Esophagus muscularis mucosa (tissue), 4 donors: ENCODE results near the gene SLC23A2. TPM values are rescaled to one million over a fixed set of nuclear protein-coding genes. Genes with fewer than 3 reads are reported as not detected.
"Not testable (repeated sequence)": the region's sequence is repeated elsewhere in the genome, so short reads cannot be mapped to it uniquely, and the experiment has no call there.

Source experiments
- DNase-seq: peaks from one replicate; pipeline ENCODE4 v3.0.0-alpha.2; 2017; ENCODE audit errors: extremely low spot score
- H3K27ac ChIP-seq, 4 donors: fragments of 200-600 bp; sonication (generic); replicated peaks in 1 of 4; 1 replicate in 3 of 4; 2 replicates in 1 of 4; pipeline ENCODE4 v1.5.1; 2016 to 2019; ENCODE audit warnings: mild to moderate bottlenecking in 1 of 4
- H3K27me3 ChIP-seq, 4 donors: fragments of 200-600 bp; sonication (generic); one replicate each; pipeline versions ENCODE4 v1.5.1 to v1.6.0; 2016 to 2019
- H3K36me3 ChIP-seq, 4 donors: fragments of 200-600 bp; sonication (generic); one replicate each; pipeline ENCODE4 v1.5.1; 2016 to 2019
- H3K4me1 ChIP-seq, 4 donors: fragments of 200-600 bp; sonication (generic); one replicate each; pipeline ENCODE4 v1.5.1; 2016 to 2019
- H3K4me3 ChIP-seq, 4 donors: fragments of 200-600 bp; sonication (generic); 1 replicate in 2 of 4; 2 replicates in 2 of 4; pipeline ENCODE4 v1.5.1; 2016 to 2019; ENCODE audit warnings: mild to moderate bottlenecking in 4 of 4, moderate library complexity in 1 of 4
- H3K9me3 ChIP-seq, 4 donors: fragments of 200-600 bp; sonication (generic); 1 replicate in 3 of 4; 2 replicates in 1 of 4; pipeline ENCODE4 v1.5.1; 2016 to 2019
- EP300 ChIP-seq: sonication (generic); formaldehyde crosslinking; IDR thresholded peaks from one replicate; pipeline ENCODE4 v1.6.1; 2017; ENCODE audit warnings: antibody characterized with exemption
- POLR2A ChIP-seq: fragments of 450-650 bp; IDR thresholded peaks from one replicate; pipeline ENCODE4 v1.6.1; 2017; ENCODE audit warnings: antibody characterized with exemption, moderate library complexity, mild to moderate bottlenecking, low read depth
- POLR2AphosphoS5 ChIP-seq, 2 donors: sonication (generic); formaldehyde crosslinking; IDR thresholded peaks; one replicate each; pipeline ENCODE4 v1.6.1; 2017; ENCODE audit warnings: antibody characterized with exemption in 2 of 2
- WGBS: methylation state at CpG from one replicate; pipeline ENCODE4 v1.1.5; 2018; 5-methylcytosine and 5-hydroxymethylcytosine counted together
- intact Hi-C: fragments of 100-400 bp; cut with DNase I; formaldehyde crosslinking; loops from one replicate; pipeline ENCODE4 v1.15.1; 2023
- total RNA-seq, 4 donors: library from RNA; depleted of rRNA; stranded (reverse); fragments of >200 nt; gene quantifications; one replicate each; pipeline versions ENCODE4 v1.1.0 to v1.2.1, GENCODE V29; 2016
- TF ChIP-seq, protein P1 (sequence below), 3 experiments: fragments of 200-600 bp in 2 of 3; fragments of 450-650 bp in 1 of 3; sonication (generic) in 2 of 3; IDR thresholded peaks; one replicate each; pipeline ENCODE4 v1.5.1; 2017 to 2019; ENCODE audit warnings: antibody characterized with exemption in 3 of 3, mild to moderate bottlenecking in 2 of 3, moderate library complexity in 1 of 3

The SLC23A2 gene
- total RNA-seq, 4 donors from 2014 or later, result 8.7 to 16.0 (median 12.2) TPM

- no peak overlapping the region for H3K4me3 ChIP-seq
- peaks cover 0 to 11% (median under 1%) of the 10 kb centered on the region in 4 donors for H3K4me1 ChIP-seq
- H3K27ac ChIP-seq, result no peak overlapping the region
- H3K36me3 ChIP-seq, result no peaks in the 10 kb centered on the region
- 91% methylated on average over 3 of the region's 3 CpGs for WGBS
- no peak for TF ChIP-seq POLR2AphosphoS5 (IDR thresholded peaks at IDR 0.05)
- TF ChIP-seq, protein P1, sequence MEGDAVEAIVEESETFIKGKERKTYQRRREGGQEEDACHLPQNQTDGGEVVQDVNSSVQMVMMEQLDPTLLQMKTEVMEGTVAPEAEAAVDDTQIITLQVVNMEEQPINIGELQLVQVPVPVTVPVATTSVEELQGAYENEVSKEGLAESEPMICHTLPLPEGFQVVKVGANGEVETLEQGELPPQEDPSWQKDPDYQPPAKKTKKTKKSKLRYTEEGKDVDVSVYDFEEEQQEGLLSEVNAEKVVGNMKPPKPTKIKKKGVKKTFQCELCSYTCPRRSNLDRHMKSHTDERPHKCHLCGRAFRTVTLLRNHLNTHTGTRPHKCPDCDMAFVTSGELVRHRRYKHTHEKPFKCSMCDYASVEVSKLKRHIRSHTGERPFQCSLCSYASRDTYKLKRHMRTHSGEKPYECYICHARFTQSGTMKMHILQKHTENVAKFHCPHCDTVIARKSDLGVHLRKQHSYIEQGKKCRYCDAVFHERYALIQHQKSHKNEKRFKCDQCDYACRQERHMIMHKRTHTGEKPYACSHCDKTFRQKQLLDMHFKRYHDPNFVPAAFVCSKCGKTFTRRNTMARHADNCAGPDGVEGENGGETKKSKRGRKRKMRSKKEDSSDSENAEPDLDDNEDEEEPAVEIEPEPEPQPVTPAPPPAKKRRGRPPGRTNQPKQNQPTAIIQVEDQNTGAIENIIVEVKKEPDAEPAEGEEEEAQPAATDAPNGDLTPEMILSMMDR (IDR thresholded peaks at IDR 0.05), result no peak
- TF ChIP-seq EP300, result no peak
- no peak for TF ChIP-seq POLR2A
- no peaks in the 10 kb centered on the region for H3K27me3 ChIP-seq
- intact Hi-C loops, result no loop called here
- DNase-seq, result no peak
- no peaks in the 10 kb centered on the region for H3K9me3 ChIP-seq
Observed at GRCh38 chr20:4985658-4986057, 15.7 kb downstream of the SLC23A2 start.

GRCh38 chr20:4982281-4982680 is 19.0 kb downstream of the SLC23A2 start:
- no peak overlapping the region for H3K4me3 ChIP-seq
- H3K36me3 ChIP-seq, result no peaks in the 10 kb centered on the region
- DNase-seq, result no peak
- WGBS, result 96% methylated on average over 4 of the region's 4 CpGs
- no peak overlapping the region for H3K27ac ChIP-seq
- intact Hi-C loops, result no loop called here
- no peaks in the 10 kb centered on the region for H3K9me3 ChIP-seq
- no peaks in the 10 kb centered on the region for H3K27me3 ChIP-seq
- H3K4me1 ChIP-seq, result peaks cover 6 to 37% (median 23%) of the 10 kb centered on the region in 4 donors
- TF ChIP-seq POLR2AphosphoS5 (IDR thresholded peaks at IDR 0.05) (no peak), POLR2A (no peak), EP300 (no peak)
- TF ChIP-seq, protein P1 (IDR thresholded peaks at IDR 0.05), result no peak

GRCh38 chr20:4979841-4980410 is 21.4 kb downstream of the SLC23A2 start:
- Histone ChIP-seq H3K9me3 (no peaks in the 10 kb centered on the region), H3K4me3 (no peak overlapping the region), H3K27ac (no peak overlapping the region), H3K4me1 (peaks cover 6 to 31% (median 23%) of the 10 kb centered on the region in 4 donors), H3K36me3 (no peaks in the 10 kb centered on the region), H3K27me3 (no peaks in the 10 kb centered on the region)
- intact Hi-C loops, result no loop called here
- WGBS, result 45% methylated on average over 1 of the region's 1 CpG
- no peak for DNase-seq
- TF ChIP-seq, protein P1 (IDR thresholded peaks at IDR 0.05), result no peak
- TF ChIP-seq POLR2AphosphoS5 (IDR thresholded peaks at IDR 0.05) (no peak), EP300 (no peak), POLR2A (no peak)

DNA sequence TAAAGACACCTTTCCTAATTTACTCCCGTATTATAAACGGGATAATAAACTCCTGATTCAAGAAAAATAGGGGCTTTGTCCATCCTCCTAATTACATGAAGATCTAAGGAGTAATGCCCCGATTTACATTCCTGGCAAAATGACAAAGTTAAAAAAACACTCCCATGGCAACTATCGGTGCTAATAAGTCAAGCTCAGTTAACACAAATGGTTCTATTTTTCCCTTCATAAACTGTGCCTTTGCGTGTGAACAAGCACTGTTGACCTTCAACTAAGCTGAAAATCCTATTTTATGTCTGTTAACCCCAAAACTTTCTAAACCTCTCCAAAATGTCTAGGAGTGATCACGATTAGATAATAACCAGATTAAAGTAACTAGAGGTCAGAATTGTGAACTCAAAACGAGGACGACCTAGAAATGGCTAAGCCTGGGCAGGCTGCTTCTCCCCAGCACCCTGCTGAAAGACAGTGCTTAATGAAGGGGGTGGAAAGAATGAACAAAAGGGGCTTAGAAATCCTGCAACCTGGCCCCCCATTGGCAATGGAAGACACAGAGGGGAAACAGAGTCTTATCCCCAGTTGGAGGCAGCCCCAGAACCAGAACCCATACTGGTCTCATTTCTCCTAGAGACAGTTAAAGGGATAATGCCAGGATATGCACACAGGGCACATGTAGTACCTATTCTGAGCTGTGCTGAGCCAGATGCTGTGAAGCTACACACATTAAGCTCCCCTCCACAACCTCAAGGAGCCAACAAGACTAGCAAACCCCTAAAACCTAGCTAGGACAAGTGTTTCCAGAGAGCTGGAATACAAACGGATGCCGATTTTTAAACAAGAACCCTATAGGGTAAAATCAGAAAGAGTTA is 23.0 kb downstream of the SLC23A2 start:
- Histone ChIP-seq H3K27ac (no peak overlapping the region), H3K4me1 (peaks cover 11 to 38% (median 33%) of the 10 kb centered on the region in 4 donors), H3K36me3 (no peaks in the 10 kb centered on the region), H3K4me3 (no peak overlapping the region), H3K9me3 (no peaks in the 10 kb centered on the region), H3K27me3 (no peaks in the 10 kb centered on the region)
- DNase-seq, result no peak
- TF ChIP-seq EP300, result no peak
- TF ChIP-seq POLR2A, result no peak
- TF ChIP-seq POLR2AphosphoS5 (IDR thresholded peaks at IDR 0.05), result no peak
- TF ChIP-seq, protein P1 (IDR thresholded peaks at IDR 0.05), result no peak
- intact Hi-C loops, result no loop called here
- WGBS, result 54% methylated on average over 10 of the region's 10 CpGs

- H3K36me3 ChIP-seq, DNase-seq, intact Hi-C loops, H3K4me3 ChIP-seq, H3K27ac ChIP-seq, H3K9me3 ChIP-seq, H3K27me3 ChIP-seq: not testable (repeated sequence)
- peaks cover 11 to 54% (median 42%) of the 10 kb centered on the region in 4 donors for H3K4me1 ChIP-seq
- 93% methylated on average over 9 of the region's 9 CpGs for whole genome bisulfite sequencing
Observed at GRCh38 chr20:4976014-4976413, 25.3 kb downstream of the SLC23A2 start.
